Stimulated activated CD4-positive, alpha-beta T cell treated with anti-CD3 and anti-CD28 coated beads, Interleukin-15, amount 100 ng/mL, for 24 hours (primary cell): ENCODE measurements around the gene QSOX2.
A peak's percentile ranks its signal among the peaks of the same experiment; 100 is the strongest.

Experiments used
- DNase-seq: peaks from one replicate; pipeline ENCODE4 v3.0.0-alpha.2; 2020

Gene QSOX2

GRCh38 chr9:136235709-136236455 is 9.7 kb downstream of the QSOX2 start:
- DNase-seq = no peak

GRCh38 chr9:136235171-136235570 is 10.4 kb downstream of the QSOX2 start:
- DNase-seq = no peak

- no peak for DNase-seq
Measured at GRCh38 chr9:136234597-136234996, 11.0 kb downstream of the QSOX2 start.

GRCh38 chr9:136233868-136234267 is 11.7 kb downstream of the QSOX2 start:
- DNase-seq = no peak

GRCh38 chr9:136233411-136233810 is 12.2 kb downstream of the QSOX2 start:
- DNase-seq = peak; percentile 28

- no peak for DNase-seq
Measured at GRCh38 chr9:136232969-136233368, 12.6 kb downstream of the QSOX2 start.

- DNase-seq = peak; percentile 32
Measured at GRCh38 chr9:136231478-136232297, 13.9 kb downstream of the QSOX2 start.

GRCh38 chr9:136230773-136231172 is 14.8 kb downstream of the QSOX2 start:
- no peak for DNase-seq

GRCh38 chr9:136230365-136230764 is 15.2 kb downstream of the QSOX2 start:
- no peak for DNase-seq

- no peak for DNase-seq
Measured at GRCh38 chr9:136229096-136230065, 16.2 kb downstream of the QSOX2 start.

- peak; percentile 41 for DNase-seq
Measured at GRCh38 chr9:136228107-136228875, 17.3 kb downstream of the QSOX2 start.

- no peak for DNase-seq
Measured at GRCh38 chr9:136226680-136227407, 18.8 kb downstream of the QSOX2 start.

- DNase-seq = peak; percentile 79
Measured at GRCh38 chr9:136225748-136226679, 19.6 kb downstream of the QSOX2 start.

- DNase-seq = no peak
Measured at GRCh38 chr9:136225366-136225747, 20.3 kb downstream of the QSOX2 start.

GRCh38 chr9:136223871-136224640 is 21.6 kb downstream of the QSOX2 start:
- no peak for DNase-seq

- no peak for DNase-seq
Measured at GRCh38 chr9:136222906-136223285, 22.7 kb downstream of the QSOX2 start.

- no peak for DNase-seq
Measured at GRCh38 chr9:136222166-136222905, 23.3 kb downstream of the QSOX2 start.

GRCh38 chr9:136220017-136220729 is 25.4 kb downstream of the QSOX2 start:
- DNase-seq = peak; percentile 37
